Omental fat pad (tissue), 4 donors: ENCODE measurements around the gene TBL1X. TPM values are rescaled to one million over a fixed set of nuclear protein-coding genes. Genes with fewer than 3 reads are reported as not detected.

ENCODE experiments used
- ATAC-seq: fragments of 150-250 bp; one replicate; pipeline ENCODE4 v1.9.1; 2016; ENCODE audit warnings: mild to moderate bottlenecking, moderate library complexity; ENCODE audit not compliant: low FRiP score
- DNase-seq: peaks from one replicate; pipeline ENCODE4 v3.0.0-alpha.2; 2019; ENCODE audit warnings: low spot score
- total RNA-seq, 4 donors: library from RNA; depleted of rRNA; stranded (reverse); fragments of >200 nt; gene quantifications; one replicate each; pipeline ENCODE4 v1.1.0, GENCODE V29; 2016
- TF ChIP-seq, protein P1 (sequence below), 3 donors: fragments of 450-650 bp; IDR thresholded peaks; one replicate each; pipeline ENCODE4 v1.5.1; 2016 to 2017; ENCODE audit warnings: antibody characterized with exemption in 3 of 3, mild to moderate bottlenecking in 3 of 3, moderate library complexity in 2 of 3

The TBL1X gene
- total RNA-seq, 4 donors from 2014 or later = 13.1 to 22.7 (median 16.2) TPM

DNA sequence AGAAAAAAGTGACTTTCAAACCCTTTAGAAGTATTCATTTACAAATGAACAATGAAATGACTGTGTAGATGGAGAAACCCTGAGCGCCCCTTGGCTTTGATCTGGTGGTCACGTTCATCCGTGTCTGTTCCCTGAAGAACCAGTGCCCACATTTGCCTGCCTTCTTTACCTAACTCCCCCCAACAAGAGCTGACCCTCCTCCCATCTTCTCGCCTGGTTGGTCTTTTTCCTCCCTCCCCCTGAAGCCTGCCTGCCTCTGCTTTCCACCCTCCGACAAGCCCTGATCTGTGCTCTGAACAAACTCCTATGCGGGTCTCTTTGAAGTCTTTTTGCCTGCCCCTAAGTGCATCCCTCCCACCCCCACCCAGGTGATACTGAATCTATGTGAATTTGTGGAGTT is 18.5 kb downstream of the TBL1X start:
- ATAC-seq (no peak), DNase-seq (no peak)
- TF ChIP-seq, protein P1, sequence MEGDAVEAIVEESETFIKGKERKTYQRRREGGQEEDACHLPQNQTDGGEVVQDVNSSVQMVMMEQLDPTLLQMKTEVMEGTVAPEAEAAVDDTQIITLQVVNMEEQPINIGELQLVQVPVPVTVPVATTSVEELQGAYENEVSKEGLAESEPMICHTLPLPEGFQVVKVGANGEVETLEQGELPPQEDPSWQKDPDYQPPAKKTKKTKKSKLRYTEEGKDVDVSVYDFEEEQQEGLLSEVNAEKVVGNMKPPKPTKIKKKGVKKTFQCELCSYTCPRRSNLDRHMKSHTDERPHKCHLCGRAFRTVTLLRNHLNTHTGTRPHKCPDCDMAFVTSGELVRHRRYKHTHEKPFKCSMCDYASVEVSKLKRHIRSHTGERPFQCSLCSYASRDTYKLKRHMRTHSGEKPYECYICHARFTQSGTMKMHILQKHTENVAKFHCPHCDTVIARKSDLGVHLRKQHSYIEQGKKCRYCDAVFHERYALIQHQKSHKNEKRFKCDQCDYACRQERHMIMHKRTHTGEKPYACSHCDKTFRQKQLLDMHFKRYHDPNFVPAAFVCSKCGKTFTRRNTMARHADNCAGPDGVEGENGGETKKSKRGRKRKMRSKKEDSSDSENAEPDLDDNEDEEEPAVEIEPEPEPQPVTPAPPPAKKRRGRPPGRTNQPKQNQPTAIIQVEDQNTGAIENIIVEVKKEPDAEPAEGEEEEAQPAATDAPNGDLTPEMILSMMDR (IDR thresholded peaks at IDR 0.05) = no peak

DNA sequence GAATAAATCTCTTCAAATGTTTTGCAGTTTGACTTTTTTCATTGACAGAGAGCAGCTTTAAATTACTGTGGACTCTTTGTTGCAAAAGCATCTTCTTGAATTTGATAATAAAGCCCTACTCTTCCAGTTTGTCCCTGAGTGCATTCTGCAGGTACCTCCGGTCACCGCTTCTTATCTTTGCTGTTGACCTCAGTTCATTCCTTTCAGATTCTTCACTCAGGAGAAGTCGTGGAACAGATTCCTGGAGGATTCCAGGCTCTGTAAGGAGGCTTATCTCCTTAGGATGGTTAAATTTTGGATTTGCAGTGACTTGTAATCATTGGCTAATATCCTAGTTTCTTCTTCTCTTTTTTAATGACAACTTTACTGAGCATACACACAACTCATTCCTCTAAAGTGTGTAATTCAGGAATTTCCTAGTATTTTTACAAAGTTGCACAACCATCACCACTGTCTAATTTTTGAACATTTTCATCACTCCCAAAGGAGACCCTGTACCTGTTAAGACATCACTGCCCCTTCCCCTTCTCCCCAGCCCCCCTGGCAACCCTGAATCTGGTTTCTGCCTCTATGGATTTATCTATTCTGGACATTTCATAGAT is 22.0 kb downstream of the TBL1X start:
- DNase-seq (no peak), ATAC-seq (no peak)
- TF ChIP-seq, protein P1 (IDR thresholded peaks at IDR 0.05) = no peak

DNA sequence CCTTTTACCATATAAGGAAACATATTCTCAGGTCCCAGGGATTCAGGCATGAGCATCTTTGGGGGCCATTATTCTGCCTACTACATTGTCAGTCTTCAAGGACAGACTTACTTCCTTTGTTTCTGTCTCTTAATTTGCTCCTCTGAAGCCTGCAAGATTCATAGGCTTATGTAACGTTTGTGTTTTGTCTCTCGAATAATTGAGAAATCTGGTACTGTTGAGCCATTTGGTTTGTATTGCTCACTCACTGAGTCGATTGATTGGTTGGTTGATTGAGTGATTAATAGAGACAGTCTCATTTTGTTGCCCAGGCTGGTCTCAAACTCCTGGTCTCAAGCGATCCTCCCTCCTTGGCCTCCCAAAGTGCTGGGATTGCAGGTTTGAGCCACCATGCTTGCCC is 23.7 kb downstream of the TBL1X start:
- ATAC-seq (no peak), DNase-seq (no peak)
- TF ChIP-seq, protein P1 (IDR thresholded peaks at IDR 0.05) = no peak

DNA sequence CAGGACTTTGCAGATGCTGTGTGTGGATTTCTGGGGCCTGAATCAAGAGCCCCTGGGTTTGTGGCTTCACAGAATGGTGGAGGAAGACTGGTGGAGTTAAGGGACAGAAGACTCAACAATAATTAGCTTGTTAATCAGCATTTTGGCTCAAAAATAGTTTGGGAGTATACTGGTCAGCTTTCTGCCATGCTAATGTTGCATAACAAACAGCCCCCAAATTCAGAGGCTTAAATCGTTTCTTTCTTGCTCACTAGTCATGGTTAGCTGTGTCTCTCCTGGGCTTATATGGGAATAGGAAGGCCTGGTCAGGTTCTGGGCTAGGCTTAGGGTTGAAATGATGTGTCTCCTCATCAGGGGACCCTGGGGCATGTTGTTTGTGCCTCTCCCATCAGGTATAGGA is 24.4 kb downstream of the TBL1X start:
- TF ChIP-seq, protein P1 (IDR thresholded peaks at IDR 0.05) = no peak
- DNase-seq (no peak), ATAC-seq (no peak)

DNA sequence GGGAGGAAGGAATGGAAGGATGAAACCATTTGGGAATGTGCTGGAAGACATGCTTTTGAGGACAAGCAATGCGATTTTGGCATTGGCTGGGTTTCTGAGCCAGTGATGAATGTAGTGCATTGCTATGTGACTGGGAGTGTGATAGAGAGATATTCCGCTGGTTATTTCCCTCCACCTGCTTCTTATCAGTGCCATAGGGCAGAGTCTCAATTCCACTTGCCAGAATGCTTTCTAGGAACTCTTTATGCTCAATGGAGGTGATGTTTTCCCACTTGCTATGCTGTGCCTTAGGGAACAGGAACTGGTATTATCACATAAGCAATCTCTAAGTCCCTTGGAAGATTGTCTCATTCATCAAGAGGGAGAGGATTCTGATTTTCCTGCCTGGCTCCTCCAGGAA is 28.0 kb downstream of the TBL1X start:
- TF ChIP-seq, protein P1 (IDR thresholded peaks at IDR 0.05) = no peak
- ATAC-seq = no peak
- DNase-seq = no peak

DNA sequence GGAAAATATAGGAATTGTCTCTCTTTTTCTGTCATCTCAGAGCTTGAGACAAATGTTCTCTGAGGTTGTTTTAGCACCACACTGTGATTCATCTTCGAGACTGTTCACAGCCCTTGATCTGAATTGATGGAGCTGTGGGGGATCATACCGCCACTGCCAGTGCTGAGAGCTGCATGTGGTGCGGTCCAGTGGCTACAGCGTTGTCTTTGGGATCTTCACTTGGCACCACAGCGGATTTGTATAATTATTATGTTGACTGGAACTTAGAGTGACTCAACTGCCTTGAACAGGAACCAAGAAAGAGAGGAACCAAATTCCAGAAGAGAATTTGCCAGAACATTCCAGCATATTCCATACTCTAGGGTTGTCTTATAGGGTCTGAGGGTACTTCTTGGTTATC is 29.1 kb downstream of the TBL1X start:
- no peak for ATAC-seq
- DNase-seq = no peak
- TF ChIP-seq, protein P1 (IDR thresholded peaks at IDR 0.05) = no peak

DNA sequence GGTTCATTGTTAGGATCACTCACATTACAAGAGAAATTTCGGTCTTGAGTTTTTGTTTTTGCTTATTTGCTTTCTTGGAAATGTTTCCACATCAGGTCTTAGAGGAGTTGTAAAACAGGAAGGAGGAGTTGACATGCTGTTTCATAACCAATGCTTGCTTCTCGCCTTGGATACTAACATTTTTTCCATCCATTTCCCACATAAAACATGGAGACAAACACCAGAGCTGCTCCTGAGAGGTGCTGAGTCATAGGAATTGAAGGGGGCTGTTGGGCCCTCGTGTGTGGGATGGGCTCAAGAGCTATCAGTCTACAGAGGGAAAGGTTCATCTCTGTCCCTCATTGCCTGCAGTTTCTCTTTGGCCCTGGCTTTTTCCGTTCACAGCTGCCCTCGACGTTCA is 29.9 kb downstream of the TBL1X start:
- ATAC-seq (peak; percentile 77), DNase-seq (no peak)
- TF ChIP-seq, protein P1 (IDR thresholded peaks at IDR 0.05) = no peak
